ELF-1 (cell line): ENCODE results near the gene TMA7.
"Not testable (repeated sequence)": the region's sequence is repeated elsewhere in the genome, so short reads cannot be mapped to it uniquely, and the experiment has no call there.

ENCODE experiments used
- DNase-seq: peaks from one replicate; pipeline ENCODE4 v3.0.0-alpha.2; 2016; ENCODE audit warnings: low read depth, low spot score

The TMA7 gene

DNA sequence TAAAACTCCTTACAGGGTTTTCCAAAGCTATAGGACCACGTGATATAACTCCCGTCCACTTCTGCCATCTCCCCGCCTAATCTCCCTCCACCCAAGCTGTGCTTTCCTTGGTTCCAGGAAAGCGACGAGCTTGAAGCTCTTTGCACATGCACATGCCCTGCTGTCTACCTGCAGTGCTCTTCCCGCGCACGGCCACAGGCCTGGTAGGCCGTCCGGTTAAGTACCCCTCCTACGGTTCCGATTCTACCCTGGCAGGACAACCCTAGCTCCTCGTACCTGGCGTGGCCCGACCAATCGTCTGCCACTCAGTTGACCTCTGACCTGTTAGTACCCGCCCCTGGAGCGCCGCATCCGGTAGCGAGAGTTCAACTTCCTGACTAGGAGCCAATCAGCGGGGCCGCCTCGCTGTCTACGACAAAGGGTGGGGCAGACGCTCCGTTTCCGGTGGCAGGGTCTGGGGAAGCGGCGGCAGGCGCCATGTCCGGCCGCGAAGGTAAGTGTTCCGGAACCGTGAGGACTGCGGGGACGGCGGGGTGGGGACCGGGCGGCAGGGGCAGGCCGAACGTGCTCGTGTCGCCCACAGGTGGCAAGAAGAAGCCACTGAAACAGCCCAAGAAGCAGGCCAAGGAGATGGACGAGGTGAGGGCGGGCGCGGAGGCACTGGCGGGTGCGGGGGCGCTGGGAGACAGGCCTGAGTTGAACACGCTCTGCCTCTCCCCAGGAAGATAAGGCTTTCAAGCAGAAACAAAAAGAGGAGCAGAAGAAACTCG, at the start of gene TMA7, which contains the start of gene CCDC51:
TSS of gene TMA7 (plus strand) at position 438 of the 770 bp plus-strand sequence. CDS start at position 478, 40 bp downstream.
TSS of gene CCDC51 (minus strand) at position 300 of the 770 bp plus-strand sequence. CDS start 4,991 bp downstream, outside the sequence.
- DNase-seq, result peak; percentile 98

GRCh38 chr3:48394391-48394790, 45.7 kb upstream of the TMA7 start:
- no peak for DNase-seq

GRCh38 chr3:48395714-48396113, 44.3 kb upstream of the TMA7 start:
- no peak for DNase-seq

DNA sequence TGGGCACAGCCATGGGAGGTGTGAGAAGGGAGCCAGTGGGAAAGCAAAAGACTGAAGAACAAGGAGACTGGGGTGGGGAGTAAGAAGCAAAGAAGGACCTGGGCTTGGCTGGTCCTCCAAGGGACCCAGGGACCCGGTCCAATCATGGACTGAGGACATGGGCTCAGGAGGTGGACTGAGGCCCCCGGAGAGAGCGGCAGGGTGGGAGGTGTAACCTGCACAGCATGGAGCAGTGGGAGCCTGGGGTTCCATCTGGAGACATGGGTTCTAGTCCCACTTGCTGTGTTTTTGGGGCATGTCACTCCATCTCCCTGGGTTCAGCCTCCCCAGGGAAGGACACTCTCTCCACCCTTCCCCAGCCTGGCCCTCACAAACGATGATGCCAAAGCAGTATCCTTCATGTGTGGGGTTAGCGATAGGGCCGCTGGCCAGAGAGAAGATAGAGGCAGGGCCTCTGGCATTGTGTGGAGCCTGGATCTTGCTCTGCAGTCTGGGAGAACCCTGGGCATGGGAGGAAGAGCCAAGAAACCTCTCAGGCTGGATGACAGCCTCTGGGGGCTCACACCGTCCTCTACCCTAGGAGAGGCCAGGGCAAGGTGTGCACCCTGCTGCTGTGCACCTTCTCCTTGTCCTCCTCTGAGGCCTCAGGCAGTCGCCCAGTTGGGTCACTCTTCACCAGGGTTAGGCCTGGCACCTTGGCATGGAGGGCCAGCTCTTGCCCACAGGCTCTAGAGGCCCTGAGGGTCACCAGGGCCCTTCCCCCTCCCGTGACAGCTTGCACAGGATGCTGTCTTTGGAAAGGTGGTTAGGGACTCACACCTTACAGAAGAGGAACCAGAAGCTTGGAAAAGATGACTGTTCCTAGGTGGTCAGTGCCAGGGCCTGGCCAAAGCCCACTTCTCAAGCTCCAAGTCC, 42.0 kb upstream of the TMA7 start:
- no peak for DNase-seq

- no peak for DNase-seq
These were observed 41.2 kb upstream of the TMA7 start for GRCh38 chr3:48398701-48399386.

- no peak for DNase-seq
These were observed 40.5 kb upstream of the TMA7 start for GRCh38 chr3:48399387-48400172.

GRCh38 chr3:48400824-48401433, 39.1 kb upstream of the TMA7 start:
- peak; percentile 76 for DNase-seq

DNA sequence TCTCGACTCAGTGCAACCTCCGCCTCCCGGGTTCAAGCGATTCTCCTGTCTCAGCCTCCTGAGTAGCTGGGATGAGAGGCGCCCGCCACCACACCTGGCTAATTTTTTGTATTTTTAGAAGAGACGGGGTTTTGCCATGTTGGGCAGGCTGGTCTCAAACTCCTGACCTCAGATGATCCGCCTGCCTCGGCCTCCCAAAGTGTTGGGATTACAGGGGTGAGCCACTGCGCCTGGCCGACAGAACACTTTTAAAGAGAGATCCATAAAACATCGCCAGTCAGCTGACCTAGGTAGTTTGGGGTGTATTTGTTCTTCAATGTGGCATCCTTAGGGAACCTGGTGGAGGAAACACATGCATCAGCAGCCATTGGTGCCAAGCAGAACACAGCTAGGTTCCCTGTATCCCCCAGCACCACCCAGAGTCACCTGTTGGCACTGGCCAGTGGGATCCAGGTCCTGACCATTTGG, 38.6 kb upstream of the TMA7 start:
- DNase-seq, result not testable (repeated sequence)

DNA sequence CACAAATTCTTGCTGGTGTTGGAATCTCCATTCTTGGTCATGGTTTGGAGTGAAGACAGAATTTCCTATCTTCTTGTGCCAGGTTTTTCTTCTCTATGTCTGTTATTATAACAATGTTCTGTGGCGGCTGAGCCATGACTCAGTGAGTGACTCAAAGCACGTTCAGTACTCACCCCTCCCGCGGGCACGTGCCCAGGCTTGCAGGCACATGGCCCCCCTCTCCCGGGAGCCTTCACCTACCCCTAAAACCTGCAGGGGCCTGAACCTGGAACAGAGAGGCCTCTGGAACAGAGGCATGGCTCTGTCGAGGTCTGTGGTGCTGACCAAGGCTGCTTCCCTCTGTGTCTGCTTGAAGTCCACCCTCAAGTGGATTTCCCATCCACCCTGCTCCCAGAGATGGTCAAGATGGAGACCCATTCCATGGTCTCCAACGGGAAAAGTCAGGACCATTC, 37.8 kb upstream of the TMA7 start:
- no peak for DNase-seq

DNA sequence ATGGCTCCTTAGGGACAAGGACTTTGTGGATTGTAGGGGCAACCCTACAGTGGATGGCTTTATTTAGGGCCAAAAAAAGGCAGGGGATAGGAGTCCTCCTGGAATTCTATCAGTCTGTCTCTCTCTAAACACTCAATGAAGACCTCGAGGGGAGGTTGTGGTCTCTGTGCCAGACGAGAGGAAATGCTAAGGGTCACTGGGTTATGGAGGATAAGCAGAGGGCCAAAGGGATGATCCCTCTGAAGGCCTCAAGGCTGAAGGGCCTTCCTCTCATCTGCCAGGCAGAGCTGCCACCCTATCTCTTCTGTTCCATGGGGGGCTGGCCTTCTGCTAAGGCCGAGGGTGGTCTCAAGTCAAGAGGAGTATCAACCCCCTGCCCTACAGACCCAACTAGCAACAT, 37.1 kb upstream of the TMA7 start:
- no peak for DNase-seq

GRCh38 chr3:48403533-48404439, 36.3 kb upstream of the TMA7 start:
- no peak for DNase-seq

GRCh38 chr3:48404440-48405342, 35.4 kb upstream of the TMA7 start:
- no peak for DNase-seq

- no peak for DNase-seq
These were observed 34.6 kb upstream of the TMA7 start for GRCh38 chr3:48405343-48405881.

DNA sequence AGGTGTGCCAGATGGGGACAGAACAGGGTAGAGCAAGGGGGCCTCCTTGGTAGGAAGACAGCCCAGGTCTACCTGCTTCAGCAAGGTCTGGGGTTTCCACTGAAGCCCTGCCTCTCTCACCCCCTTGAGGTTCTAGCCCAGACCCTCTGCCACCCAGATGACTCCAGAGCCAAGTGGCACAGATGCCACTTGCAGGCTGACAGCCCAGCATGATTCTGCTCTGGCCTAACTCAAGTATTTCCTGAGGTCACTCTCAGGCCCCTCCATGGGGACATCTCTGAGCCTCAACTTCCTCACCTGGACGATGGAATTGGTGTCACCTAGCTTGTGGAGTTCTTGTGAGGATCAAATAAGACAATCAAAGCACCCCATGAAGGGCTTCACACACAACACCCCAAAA, 34.1 kb upstream of the TMA7 start:
- DNase-seq, result no peak

DNA sequence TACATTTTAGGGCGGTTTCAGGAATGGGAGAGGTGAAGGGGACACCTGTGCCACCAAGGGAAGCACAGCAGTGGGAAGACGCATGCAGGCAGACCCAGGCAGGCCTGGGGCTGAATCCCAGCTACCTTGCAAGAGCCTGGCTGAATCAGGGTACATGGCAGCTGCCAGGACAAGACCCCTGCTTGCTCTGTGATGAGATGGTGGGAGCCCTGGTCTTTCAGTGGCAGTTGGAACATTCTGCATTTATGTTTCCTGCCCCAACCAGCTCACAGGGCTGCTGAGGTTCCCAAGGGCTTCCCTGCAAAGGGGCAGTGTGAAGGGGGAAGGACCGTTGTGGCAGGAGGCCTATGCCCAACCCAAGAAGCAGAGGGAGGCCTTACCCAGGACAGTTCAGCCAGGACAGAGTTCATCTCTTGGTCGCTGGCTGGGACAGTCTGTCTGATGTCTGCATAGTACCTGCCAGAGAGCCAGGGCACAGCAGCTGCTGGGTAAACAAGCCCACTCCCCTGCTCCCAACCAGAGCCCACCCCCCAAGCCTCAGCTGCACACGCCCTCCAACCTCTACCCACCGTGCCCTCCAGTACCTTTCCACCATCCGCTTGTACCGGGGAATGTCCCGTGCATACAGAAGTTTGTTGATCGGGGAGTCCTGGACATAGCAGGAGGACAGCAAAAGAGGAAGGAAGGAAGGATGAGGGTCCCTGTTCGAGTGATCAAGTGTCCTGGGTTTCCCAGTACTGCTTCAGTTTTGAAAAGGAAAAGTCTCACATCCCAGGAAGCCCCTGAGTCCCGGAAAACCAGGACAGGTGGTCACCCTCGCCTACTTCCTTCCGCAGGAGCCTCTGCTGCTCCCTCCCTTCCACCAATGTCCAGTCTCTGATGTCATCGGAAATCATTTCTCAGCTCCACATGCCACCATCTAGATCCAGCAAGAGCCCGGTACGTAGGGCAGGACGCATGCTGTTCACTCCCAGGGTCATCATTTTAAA, 33.3 kb upstream of the TMA7 start:
- DNase-seq, result no peak

- no peak for DNase-seq
These were observed 32.4 kb upstream of the TMA7 start for GRCh38 chr3:48407542-48408099.
